GM21825 (cell line): Measurements from ENCODE around the gene MYH15.
A peak's percentile ranks its signal among the peaks of the same experiment; 100 is the strongest.

ENCODE experiments used
- ATAC-seq: cut with Tn5 transposase; IDR thresholded peaks from one replicate; pipeline ENCODE4 v1.9.1; 2021; ENCODE audit warnings: mild to moderate bottlenecking, moderate library complexity; ENCODE audit not compliant: unreplicated experiment

The MYH15 gene

GRCh38 chr3:108342837-108343486 is 167.4 kb downstream of the MYH15 start:
- peak; percentile 65 for ATAC-seq

- ATAC-seq, result no peak
Observed at GRCh38 chr3:108341911-108342310, 168.5 kb downstream of the MYH15 start.

GRCh38 chr3:108338901-108339545 is 171.4 kb downstream of the MYH15 start:
- peak; percentile 54 for ATAC-seq

GRCh38 chr3:108334701-108335100 is 175.7 kb downstream of the MYH15 start:
- no peak for ATAC-seq

- no peak for ATAC-seq
Observed at GRCh38 chr3:108333961-108334360, 176.4 kb downstream of the MYH15 start.

- no peak for ATAC-seq
Observed at GRCh38 chr3:108331792-108332191, 178.6 kb downstream of the MYH15 start.
